ENCODE measurements around the gene TMEM214. TPM values are rescaled to one million over a fixed set of nuclear protein-coding genes. Genes with fewer than 3 reads are reported as not detected.

TMEM214 gene
- total RNA-seq, 1 experiment from 2014 or later, result 55.3 TPM

- Histone ChIP-seq H4K8ac (replicated peaks; ENCODE audit: insufficient read length, low read depth, low read length) (no peak overlapping the region), H2AFZ (ENCODE audit: low read length) (no peak overlapping the region), H3K14ac (ENCODE audit: insufficient read depth, low read length) (no peak overlapping the region), H2BK15ac (ENCODE audit: low read depth, low read length) (no peak overlapping the region), H2BK20ac (ENCODE audit: low read depth, low read length, poor library complexity, severe bottlenecking) (no peak overlapping the region), H3K27ac (ENCODE audit: insufficient read length, low read depth, low read length) (no peak overlapping the region), H2BK120ac (ENCODE audit: low read depth, low read length, poor library complexity, severe bottlenecking) (no peak overlapping the region), H3K79me1 (ENCODE audit: insufficient read depth, low read depth, low read length, poor library complexity, severe bottlenecking) (no peaks in the 10 kb centered on the region), H3K4me2 (ENCODE audit: insufficient read depth, insufficient read length, low read length) (no peak overlapping the region), H3K56ac (ENCODE audit: insufficient read length, low read depth, low read length) (no peak overlapping the region), H3K9ac (ENCODE audit: extremely low read depth, insufficient read length, low read length) (no peak overlapping the region), H3K18ac (ENCODE audit: insufficient read length, low read depth, low read length) (no peak overlapping the region), H3K23me2 (ENCODE audit: insufficient read length, low read depth, low read length, poor library complexity, severe bottlenecking) (no peaks in the 10 kb centered on the region), H3K9me3 (ENCODE audit: control insufficient read depth, low read depth, low read length) (no peaks in the 10 kb centered on the region), H3K79me2 (ENCODE audit: insufficient read depth, low read length) (no peaks in the 10 kb centered on the region), H3K23ac (ENCODE audit: insufficient read length, low read depth, low read length) (no peak overlapping the region), H2BK5ac (ENCODE audit: insufficient read length, low read length) (no peak overlapping the region), H3K4ac (ENCODE audit: low read depth, low read length) (no peak overlapping the region), H4K20me1 (ENCODE audit: control insufficient read depth, insufficient read depth, insufficient read length) (no peaks in the 10 kb centered on the region), H4K5ac (ENCODE audit: insufficient read length, low read depth, low read length) (no peak overlapping the region), H2BK12ac (ENCODE audit: insufficient read length, low read depth, low read length) (no peak overlapping the region), H2AK5ac (ENCODE audit: insufficient read length, low read length) (no peak overlapping the region), H3K27me3 (ENCODE audit: insufficient read depth, low read length) (no peaks in the 10 kb centered on the region; the same call in 1 of the 2 replicates), H4K91ac (ENCODE audit: insufficient read length, low read depth, low read length) (no peak overlapping the region), H3T11ph (ENCODE audit: low read length) (no peak overlapping the region), H3K4me1 (ENCODE audit: insufficient read depth, low read length) (no peaks in the 10 kb centered on the region)
- DNase-seq, result peak; percentile 84
- WGBS (ENCODE audit: extremely low coverage, insufficient read length, low lambda C conversion rate), result no CpG with 5 or more reads among the region's 18 CpGs
- Mint-ChIP-seq H3K4me3 (no peak overlapping the region), H3K27ac (peak overlapping the region in 2 of 3 experiments; percentile 11 to 16; a peak in 2 of 7 replicates), H3K27me3 (ENCODE audit: low read depth) (no peaks in the 10 kb centered on the region; the same call in 1 of the 2 replicates), H3K36me3 (ENCODE audit: insufficient read depth in 1 of 3, low read depth in 3 of 3) (peaks cover 2 to 13% (median 6%) of the 10 kb centered on the region in 3 experiments; a peak in 6 of 7 replicates), H3K4me1 (peaks cover 5 to 16% of the 10 kb centered on the region in 2 experiments), H3K9me3 (no peaks in the 10 kb centered on the region; a peak in 1 of 5 replicates)
- TF ChIP-seq, protein P1, sequence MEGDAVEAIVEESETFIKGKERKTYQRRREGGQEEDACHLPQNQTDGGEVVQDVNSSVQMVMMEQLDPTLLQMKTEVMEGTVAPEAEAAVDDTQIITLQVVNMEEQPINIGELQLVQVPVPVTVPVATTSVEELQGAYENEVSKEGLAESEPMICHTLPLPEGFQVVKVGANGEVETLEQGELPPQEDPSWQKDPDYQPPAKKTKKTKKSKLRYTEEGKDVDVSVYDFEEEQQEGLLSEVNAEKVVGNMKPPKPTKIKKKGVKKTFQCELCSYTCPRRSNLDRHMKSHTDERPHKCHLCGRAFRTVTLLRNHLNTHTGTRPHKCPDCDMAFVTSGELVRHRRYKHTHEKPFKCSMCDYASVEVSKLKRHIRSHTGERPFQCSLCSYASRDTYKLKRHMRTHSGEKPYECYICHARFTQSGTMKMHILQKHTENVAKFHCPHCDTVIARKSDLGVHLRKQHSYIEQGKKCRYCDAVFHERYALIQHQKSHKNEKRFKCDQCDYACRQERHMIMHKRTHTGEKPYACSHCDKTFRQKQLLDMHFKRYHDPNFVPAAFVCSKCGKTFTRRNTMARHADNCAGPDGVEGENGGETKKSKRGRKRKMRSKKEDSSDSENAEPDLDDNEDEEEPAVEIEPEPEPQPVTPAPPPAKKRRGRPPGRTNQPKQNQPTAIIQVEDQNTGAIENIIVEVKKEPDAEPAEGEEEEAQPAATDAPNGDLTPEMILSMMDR (conservative IDR thresholded peaks at IDR 0.05), result peak; percentile 75
Measured at GRCh38 chr2:27024188-27024587, 8.6 kb upstream of the TMEM214 start.
